ENCODE results near the gene COL3A1.

Gene COL3A1

GRCh38 chr2:188940171-188940570 lies 34.0 kb upstream of the COL3A1 start:
- H3K9ac ChIP-seq (ENCODE audit: low read depth, low read length, poor library complexity), result no peak overlapping the region
- no peak overlapping the region for H3K14ac ChIP-seq (ENCODE audit: low read length)
- no peak overlapping the region for H2BK12ac ChIP-seq (ENCODE audit: low read length)
- no peak overlapping the region for H2BK15ac ChIP-seq (ENCODE audit: low read length)
- no peak overlapping the region for H2BK5ac ChIP-seq (ENCODE audit: low read length)
- H2BK120ac ChIP-seq (ENCODE audit: low read depth, low read length), result no peak overlapping the region
- DNase-seq (ENCODE audit: low spot score), result no peak
- no CpG with 5 or more reads among the region's 4 CpGs for WGBS, 2 donors (ENCODE audit: extremely low coverage in 2 of 2, insufficient read length in 2 of 2, insufficient replicate concordance in 1 of 2)
- no peak overlapping the region for H3K4me3 ChIP-seq (ENCODE audit: low read length in 2 of 2)
- peak overlapping the region; percentile 25 for H2AFZ ChIP-seq (ENCODE audit: low read length)
- H4K8ac ChIP-seq (ENCODE audit: low read depth, low read length), result no peak overlapping the region
- no peak overlapping the region for H3K4me2 ChIP-seq (ENCODE audit: insufficient read depth, low read length, poor library complexity, severe bottlenecking)
- H3K27me3 ChIP-seq (ENCODE audit: control insufficient read depth in 3 of 3, insufficient read depth in 3 of 3, low read depth in 1 of 3, low read length in 3 of 3), result no peaks in the 10 kb centered on the region
- no peaks in the 10 kb centered on the region for H3K36me3 ChIP-seq (replicated peaks in 1 of 2; ENCODE audit: control insufficient read depth in 2 of 2, insufficient read depth in 2 of 2, low read length in 2 of 2)
- H2AK5ac ChIP-seq (ENCODE audit: low read depth, low read length), result no peak overlapping the region
- no peak overlapping the region for H3K23ac ChIP-seq (ENCODE audit: low read depth, low read length, poor library complexity)
- no peak overlapping the region for H3K27ac ChIP-seq (replicated peaks; ENCODE audit: low read length)
- no peak overlapping the region for H4K91ac ChIP-seq (ENCODE audit: low read depth, low read length, poor library complexity)
- H3K4ac ChIP-seq (ENCODE audit: low read length), result no peak overlapping the region
- peaks cover 0 to 2% of the 10 kb centered on the region in 2 donors for H3K9me3 ChIP-seq (replicated peaks in 1 of 2; ENCODE audit: control insufficient read depth in 2 of 2, insufficient read depth in 1 of 2, low read depth in 1 of 2, low read length in 2 of 2)
- H3K18ac ChIP-seq (ENCODE audit: low read length), result no peak overlapping the region
- H3K4me1 ChIP-seq (ENCODE audit: control insufficient read depth in 2 of 2, insufficient read depth in 1 of 2, low read depth in 1 of 2, low read length in 2 of 2), result no peaks in the 10 kb centered on the region
- H3K79me1 ChIP-seq (ENCODE audit: low read depth, low read length), result peaks cover 2% of the 10 kb centered on the region

GRCh38 chr2:188944442-188944841 lies 29.7 kb upstream of the COL3A1 start:
- Histone ChIP-seq H2BK15ac (ENCODE audit: low read length) (no peak overlapping the region), H2BK120ac (ENCODE audit: low read depth, low read length) (no peak overlapping the region), H4K91ac (ENCODE audit: low read depth, low read length, poor library complexity) (no peak overlapping the region), H3K4me2 (ENCODE audit: insufficient read depth, low read length, poor library complexity, severe bottlenecking) (no peak overlapping the region), H3K27me3 (ENCODE audit: control insufficient read depth in 3 of 3, insufficient read depth in 3 of 3, low read depth in 1 of 3, low read length in 3 of 3) (no peaks in the 10 kb centered on the region), H3K4me3 (ENCODE audit: low read length in 2 of 2) (no peak overlapping the region), H2BK5ac (ENCODE audit: low read length) (no peak overlapping the region), H3K4me1 (ENCODE audit: control insufficient read depth in 2 of 2, insufficient read depth in 1 of 2, low read depth in 1 of 2, low read length in 2 of 2) (no peaks in the 10 kb centered on the region), H4K8ac (ENCODE audit: low read depth, low read length) (no peak overlapping the region), H2AFZ (ENCODE audit: low read length) (no peak overlapping the region), H3K79me1 (ENCODE audit: low read depth, low read length) (peaks cover 2% of the 10 kb centered on the region), H3K36me3 (replicated peaks in 1 of 2; ENCODE audit: control insufficient read depth in 2 of 2, insufficient read depth in 2 of 2, low read length in 2 of 2) (no peaks in the 10 kb centered on the region), H3K23ac (ENCODE audit: low read depth, low read length, poor library complexity) (no peak overlapping the region), H3K14ac (ENCODE audit: low read length) (peak overlapping the region; percentile 38), H3K4ac (ENCODE audit: low read length) (no peak overlapping the region), H2BK12ac (ENCODE audit: low read length) (no peak overlapping the region), H3K18ac (ENCODE audit: low read length) (no peak overlapping the region), H2AK5ac (ENCODE audit: low read depth, low read length) (no peak overlapping the region), H3K27ac (replicated peaks; ENCODE audit: low read length) (no peak overlapping the region), H3K9me3 (replicated peaks in 1 of 2; ENCODE audit: control insufficient read depth in 2 of 2, insufficient read depth in 1 of 2, low read depth in 1 of 2, low read length in 2 of 2) (no peaks in the 10 kb centered on the region), H3K9ac (ENCODE audit: low read depth, low read length, poor library complexity) (no peak overlapping the region)
- no CpG with 5 or more reads among the region's 21 CpGs for WGBS, 2 donors (ENCODE audit: extremely low coverage in 2 of 2, insufficient read length in 2 of 2, insufficient replicate concordance in 1 of 2)
- DNase-seq (ENCODE audit: low spot score), result no peak

GRCh38 chr2:188949046-188949818 lies 24.9 kb upstream of the COL3A1 start:
- Histone ChIP-seq H3K36me3 (replicated peaks in 1 of 2; ENCODE audit: control insufficient read depth in 2 of 2, insufficient read depth in 2 of 2, low read length in 2 of 2) (no peaks in the 10 kb centered on the region), H2BK5ac (ENCODE audit: low read length) (peak overlapping the region; percentile 82), H3K23ac (ENCODE audit: low read depth, low read length, poor library complexity) (no peak overlapping the region), H3K9me3 (replicated peaks in 1 of 2; ENCODE audit: control insufficient read depth in 2 of 2, insufficient read depth in 1 of 2, low read depth in 1 of 2, low read length in 2 of 2) (no peaks in the 10 kb centered on the region), H3K79me1 (ENCODE audit: low read depth, low read length) (peaks cover 2% of the 10 kb centered on the region), H3K27ac (replicated peaks; ENCODE audit: low read length) (no peak overlapping the region), H3K14ac (ENCODE audit: low read length) (peak overlapping the region; percentile 56), H3K4me1 (ENCODE audit: control insufficient read depth in 2 of 2, insufficient read depth in 1 of 2, low read depth in 1 of 2, low read length in 2 of 2) (no peaks in the 10 kb centered on the region), H3K4me3 (ENCODE audit: low read length in 2 of 2) (no peak overlapping the region), H2BK12ac (ENCODE audit: low read length) (peak overlapping the region; percentile 22), H3K18ac (ENCODE audit: low read length) (peak overlapping the region; percentile 28), H3K9ac (ENCODE audit: low read depth, low read length, poor library complexity) (no peak overlapping the region), H2BK120ac (ENCODE audit: low read depth, low read length) (no peak overlapping the region), H2AFZ (ENCODE audit: low read length) (peak overlapping the region; percentile 37), H3K4me2 (ENCODE audit: insufficient read depth, low read length, poor library complexity, severe bottlenecking) (no peak overlapping the region), H4K8ac (ENCODE audit: low read depth, low read length) (no peak overlapping the region), H4K91ac (ENCODE audit: low read depth, low read length, poor library complexity) (no peak overlapping the region), H2BK15ac (ENCODE audit: low read length) (no peak overlapping the region), H2AK5ac (ENCODE audit: low read depth, low read length) (no peak overlapping the region), H3K27me3 (ENCODE audit: control insufficient read depth in 3 of 3, insufficient read depth in 3 of 3, low read depth in 1 of 3, low read length in 3 of 3) (no peaks in the 10 kb centered on the region), H3K4ac (ENCODE audit: low read length) (no peak overlapping the region)
- no CpG with 5 or more reads among the region's 25 CpGs for WGBS, 2 donors (ENCODE audit: extremely low coverage in 2 of 2, insufficient read length in 2 of 2, insufficient replicate concordance in 1 of 2)
- no peak for DNase-seq (ENCODE audit: low spot score)

- no peaks in the 10 kb centered on the region for H3K36me3 ChIP-seq (replicated peaks in 1 of 2; ENCODE audit: control insufficient read depth in 2 of 2, insufficient read depth in 2 of 2, low read length in 2 of 2)
- no peaks in the 10 kb centered on the region for H3K27me3 ChIP-seq (ENCODE audit: control insufficient read depth in 3 of 3, insufficient read depth in 3 of 3, low read depth in 1 of 3, low read length in 3 of 3)
- H3K4me3 ChIP-seq (ENCODE audit: low read length in 2 of 2), result no peak overlapping the region
- no peak for DNase-seq (ENCODE audit: low spot score)
- no peak overlapping the region for H2BK15ac ChIP-seq (ENCODE audit: low read length)
- no peak overlapping the region for H3K4me2 ChIP-seq (ENCODE audit: insufficient read depth, low read length, poor library complexity, severe bottlenecking)
- no peak overlapping the region for H2BK120ac ChIP-seq (ENCODE audit: low read depth, low read length)
- H2AK5ac ChIP-seq (ENCODE audit: low read depth, low read length), result no peak overlapping the region
- H3K18ac ChIP-seq (ENCODE audit: low read length), result no peak overlapping the region
- H2BK12ac ChIP-seq (ENCODE audit: low read length), result no peak overlapping the region
- H2AFZ ChIP-seq (ENCODE audit: low read length), result no peak overlapping the region
- H3K9ac ChIP-seq (ENCODE audit: low read depth, low read length, poor library complexity), result no peak overlapping the region
- H2BK5ac ChIP-seq (ENCODE audit: low read length), result no peak overlapping the region
- no peaks in the 10 kb centered on the region for H3K9me3 ChIP-seq (replicated peaks in 1 of 2; ENCODE audit: control insufficient read depth in 2 of 2, insufficient read depth in 1 of 2, low read depth in 1 of 2, low read length in 2 of 2)
- H3K27ac ChIP-seq (replicated peaks; ENCODE audit: low read length), result no peak overlapping the region
- H3K4me1 ChIP-seq (ENCODE audit: control insufficient read depth in 2 of 2, insufficient read depth in 1 of 2, low read depth in 1 of 2, low read length in 2 of 2), result no peaks in the 10 kb centered on the region
- H4K91ac ChIP-seq (ENCODE audit: low read depth, low read length, poor library complexity), result no peak overlapping the region
- no peak overlapping the region for H3K4ac ChIP-seq (ENCODE audit: low read length)
- H3K23ac ChIP-seq (ENCODE audit: low read depth, low read length, poor library complexity), result no peak overlapping the region
- H3K79me1 ChIP-seq (ENCODE audit: low read depth, low read length), result no peaks in the 10 kb centered on the region
- H4K8ac ChIP-seq (ENCODE audit: low read depth, low read length), result no peak overlapping the region
- no peak overlapping the region for H3K14ac ChIP-seq (ENCODE audit: low read length)
Measured at GRCh38 chr2:188952901-188953300, 21.3 kb upstream of the COL3A1 start.

All from neuronal stem cell (in vitro differentiated cells).